SK-N-MC (cell line): ENCODE measurements around the gene CCDC8.

Experiments used
- EZH2 ChIP-seq: fragments of 200-600 bp; sonication (generic); IDR thresholded peaks from one replicate; pipeline ENCODE4 v1.6.1; 2017; ENCODE audit warnings: antibody characterized with exemption
- POLR2AphosphoS5 ChIP-seq: IDR thresholded peaks from 2 replicates; pipeline ENCODE4 v1.6.1; 2012; ENCODE audit warnings: mild to moderate bottlenecking, low read depth, low read length, borderline replicate concordance

- TF ChIP-seq POLR2AphosphoS5 (no peak), EZH2 (no peak)
Observed at GRCh38 chr19:46454244-46454643, 40.9 kb upstream of the CCDC8 start.
